Hematopoietic multipotent progenitor cell treated with erythropoietin and hydrocortisone succinate and interleukin-3 and kit ligand, for 17 days (in vitro differentiated cells): ENCODE measurements around the gene TCF12.
"Not testable (repeated sequence)": the region's sequence is repeated elsewhere in the genome, so short reads cannot be mapped to it uniquely, and the experiment has no call there.

Source experiments
- DNase-seq: peaks from one replicate; pipeline ENCODE4 v3.0.0-alpha.2; 2015; ENCODE audit warnings: low spot score

The TCF12 gene

DNA sequence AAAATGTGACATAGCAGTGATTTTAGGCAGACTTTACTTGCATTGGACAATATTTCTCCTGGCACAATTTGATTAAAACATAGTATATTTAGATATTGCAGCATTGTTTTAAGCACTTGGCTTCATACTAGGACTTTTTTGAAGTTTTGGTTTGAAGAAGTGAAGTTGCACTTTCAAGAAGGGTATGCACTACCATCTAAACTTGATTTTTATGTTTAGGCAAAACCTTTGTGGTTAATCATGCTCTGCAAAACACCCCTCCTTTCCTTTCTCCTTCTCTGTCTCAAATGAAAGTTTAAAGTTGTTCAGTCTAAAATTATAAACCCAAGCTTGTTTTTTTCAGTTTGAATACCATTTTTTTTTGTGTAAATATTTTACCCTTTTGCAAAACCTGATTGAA, 173.8 kb downstream of the TCF12 start:
- no peak for DNase-seq

DNA sequence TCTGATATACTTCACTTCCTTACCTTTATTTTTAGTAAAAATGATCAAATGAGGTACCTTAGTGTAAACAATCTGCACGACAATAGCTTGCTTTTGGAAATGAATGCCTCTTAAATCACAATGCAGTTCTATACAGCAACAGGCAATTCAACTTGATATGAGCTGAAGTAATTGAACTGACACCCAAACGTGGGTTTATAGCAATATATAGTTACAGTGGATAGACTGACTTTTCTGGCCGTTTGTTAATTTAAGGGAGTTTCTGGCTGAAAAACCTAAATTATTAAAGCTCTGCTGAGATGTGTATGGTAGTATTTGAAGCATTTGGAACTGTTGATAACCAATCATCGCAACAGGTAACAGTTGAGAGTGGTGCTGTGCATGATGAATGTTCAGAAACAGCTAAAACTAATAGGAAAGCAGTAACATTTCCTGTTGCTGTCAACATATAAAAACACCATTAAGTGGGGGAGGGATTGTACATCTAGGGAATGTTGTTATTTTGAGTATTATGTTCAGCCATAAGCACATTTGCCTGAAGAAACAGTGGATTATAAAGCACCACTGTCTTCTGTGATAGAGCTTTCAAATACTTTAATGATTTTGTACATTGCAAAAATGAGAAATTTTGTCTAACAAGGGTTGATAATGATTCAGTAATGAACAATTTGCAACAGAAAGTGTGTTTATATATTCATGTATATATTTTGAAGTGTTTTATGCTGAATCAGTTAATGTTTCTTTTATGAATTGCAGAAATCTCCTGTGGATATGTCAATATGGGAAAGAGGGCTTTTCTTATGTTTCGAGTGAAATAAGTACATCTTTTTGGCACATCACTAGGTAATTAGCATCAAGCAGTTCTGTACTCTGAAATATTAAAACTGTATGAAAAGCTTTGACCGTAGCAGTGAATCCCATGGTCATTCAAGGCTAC, 176.1 kb downstream of the TCF12 start:
- DNase-seq: no peak

DNA sequence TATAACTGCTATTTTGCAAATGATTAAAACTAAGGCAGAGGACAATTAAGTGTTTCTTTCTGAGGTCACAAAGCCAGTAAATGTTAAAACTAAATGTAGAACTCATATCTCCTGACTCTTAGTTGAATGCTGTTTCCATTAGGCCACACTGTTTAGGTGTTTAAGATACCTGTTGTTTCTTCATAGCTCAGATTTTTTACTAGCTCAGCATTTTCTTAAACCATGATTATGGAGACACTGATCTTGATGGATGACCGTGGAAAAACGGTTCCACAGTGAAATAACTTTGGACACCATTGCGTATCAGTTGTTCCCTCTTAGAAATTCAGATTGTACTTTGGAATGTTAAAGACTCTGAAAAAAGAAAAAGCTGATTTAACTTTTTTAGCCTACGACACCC, 177.5 kb downstream of the TCF12 start:
- DNase-seq: no peak

DNA sequence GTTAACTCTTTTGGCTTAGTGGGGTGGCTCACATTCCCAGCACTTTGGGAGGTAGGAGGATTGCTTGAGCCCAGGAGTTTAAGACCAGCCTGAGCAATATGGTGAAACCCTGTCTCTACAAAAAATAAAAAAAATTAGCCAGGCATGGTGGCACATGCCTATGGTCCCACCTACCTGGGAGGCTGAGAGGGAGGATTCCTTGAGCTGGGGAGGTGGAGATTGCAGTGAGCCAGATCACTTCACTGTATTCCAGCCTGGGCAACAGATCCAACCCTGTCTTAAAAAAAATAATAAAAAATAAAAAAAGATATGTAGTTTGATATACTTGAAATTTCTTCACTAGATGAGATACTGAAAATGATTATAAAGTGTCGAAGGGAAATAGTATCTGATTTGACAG, 178.8 kb downstream of the TCF12 start:
- no peak for DNase-seq

DNA sequence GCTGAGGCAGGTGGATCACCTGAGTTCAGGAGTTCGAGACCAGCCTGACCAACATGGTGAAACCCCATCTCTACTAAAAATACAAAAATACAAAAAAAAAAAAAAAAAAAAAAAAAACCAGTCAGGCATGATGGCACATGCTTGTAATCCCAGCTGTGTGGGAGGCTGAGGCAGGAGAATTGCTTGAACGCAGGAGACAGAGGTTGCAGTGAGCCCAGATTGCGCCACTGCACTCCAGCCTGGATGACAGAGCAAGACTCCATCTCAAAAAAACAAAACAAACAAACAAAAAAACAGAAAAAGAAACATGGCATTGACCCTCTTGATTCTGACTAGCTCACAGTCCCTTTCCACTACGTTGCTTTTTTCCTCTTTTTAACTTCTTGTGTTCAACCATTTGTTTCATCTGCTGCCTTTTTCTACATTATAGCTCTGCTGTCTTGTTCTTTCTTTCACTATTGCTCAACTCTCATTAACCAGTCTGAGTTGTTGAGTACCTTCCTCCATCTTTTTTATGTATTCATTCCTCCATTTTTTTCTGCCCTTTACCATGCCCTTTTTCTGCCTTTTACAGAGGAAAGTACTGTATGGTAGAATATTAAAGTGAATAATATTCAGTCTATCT, 179.6 kb downstream of the TCF12 start:
- DNase-seq: not testable (repeated sequence)

DNA sequence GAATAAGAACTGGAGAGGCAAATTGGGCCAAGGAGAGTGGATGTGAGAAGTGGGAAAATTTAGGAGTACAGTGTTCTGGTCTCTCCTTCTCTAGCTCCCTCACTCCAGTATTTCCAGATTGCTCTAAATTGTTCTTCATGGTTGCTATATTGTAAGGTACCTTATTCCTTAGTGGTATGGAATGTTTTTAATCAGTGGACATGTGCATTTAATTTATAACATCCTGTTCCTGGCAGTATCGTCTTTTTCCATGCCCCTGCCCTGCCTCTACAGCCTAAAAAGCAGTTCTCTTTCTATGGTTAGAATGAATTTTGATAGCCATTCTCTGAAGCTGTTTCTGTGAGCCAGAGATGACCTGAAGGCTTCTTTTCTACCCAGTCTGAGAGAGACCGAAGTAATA, 180.5 kb downstream of the TCF12 start:
- DNase-seq: no peak

DNA sequence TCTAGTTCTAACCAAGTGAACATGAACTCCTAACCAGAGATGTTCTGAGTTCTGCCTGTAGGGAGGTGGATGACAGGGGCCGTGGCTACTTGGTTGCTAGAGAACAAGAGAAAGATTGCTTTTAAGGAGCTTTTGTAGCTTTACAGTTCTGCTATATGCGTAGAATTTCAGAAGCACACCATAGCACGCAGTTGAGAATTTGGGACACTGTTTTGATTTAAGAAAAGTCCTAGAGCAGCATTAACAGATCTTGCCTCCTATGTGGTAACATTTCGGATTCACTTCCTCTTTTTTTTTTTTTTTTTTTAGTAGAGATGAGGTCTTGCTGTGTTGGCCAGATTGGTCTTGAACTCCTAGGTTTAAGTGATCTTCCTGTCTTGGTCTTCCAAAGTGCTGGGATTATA, 181.7 kb downstream of the TCF12 start:
- no peak for DNase-seq

DNA sequence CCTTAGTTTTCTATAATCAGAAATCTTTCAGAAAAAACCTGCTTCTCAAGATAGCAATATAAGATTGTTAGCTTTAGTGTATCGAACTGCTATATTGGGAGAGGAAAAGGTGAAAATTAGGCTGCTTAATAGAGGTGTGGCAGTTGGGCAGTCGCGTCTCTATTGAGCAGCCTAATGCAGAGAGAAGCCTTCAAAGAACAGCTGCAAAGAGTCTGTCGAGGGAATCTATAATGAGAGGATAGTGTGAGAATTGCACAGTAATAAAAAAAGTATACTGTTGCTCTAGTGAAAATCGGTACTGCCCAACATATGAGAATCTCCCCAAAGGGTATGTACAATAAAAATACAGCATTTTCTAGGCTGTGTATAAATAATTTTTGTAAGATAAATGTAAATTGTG, 184.4 kb downstream of the TCF12 start:
- DNase-seq: no peak

DNA sequence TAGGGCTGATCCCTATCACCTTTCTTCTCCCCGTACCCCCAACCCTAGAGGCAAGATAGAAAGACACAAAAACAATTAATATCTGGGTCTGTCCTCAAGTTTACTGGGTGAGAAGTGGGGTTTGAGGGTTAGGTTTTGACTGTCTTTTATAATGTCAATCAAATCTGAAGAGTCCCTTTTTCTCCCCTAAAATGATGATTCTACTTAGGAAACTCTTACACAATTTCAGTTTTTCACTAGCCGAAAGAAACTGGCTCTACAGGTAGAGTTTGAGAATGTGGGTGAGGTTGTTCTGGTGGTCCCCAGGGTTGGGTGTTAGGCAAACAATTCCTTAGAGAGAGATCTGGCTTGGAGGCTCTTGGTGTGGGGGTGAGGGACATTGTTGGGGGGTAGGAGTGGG, 189.9 kb downstream of the TCF12 start:
- DNase-seq: no peak

DNA sequence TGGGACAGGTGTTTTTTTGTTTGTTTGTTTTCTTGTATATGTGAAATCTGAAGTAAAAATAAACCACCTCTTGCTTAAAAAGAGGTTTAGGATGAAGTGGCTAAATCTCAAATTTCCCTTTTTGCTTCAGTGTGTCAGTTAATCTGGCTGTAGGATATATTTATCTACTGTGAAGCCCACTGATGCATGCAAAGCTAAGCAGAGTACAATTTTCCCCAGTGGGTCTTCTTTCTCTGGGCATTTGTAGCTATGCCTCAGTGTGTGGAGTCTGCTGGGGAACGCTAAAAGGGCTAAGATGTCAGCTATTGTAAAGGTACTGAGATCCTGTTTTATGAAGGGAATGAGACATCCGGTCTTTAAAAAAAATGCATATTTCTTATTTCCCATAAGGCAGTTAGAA, 190.6 kb downstream of the TCF12 start:
- DNase-seq: no peak

DNA sequence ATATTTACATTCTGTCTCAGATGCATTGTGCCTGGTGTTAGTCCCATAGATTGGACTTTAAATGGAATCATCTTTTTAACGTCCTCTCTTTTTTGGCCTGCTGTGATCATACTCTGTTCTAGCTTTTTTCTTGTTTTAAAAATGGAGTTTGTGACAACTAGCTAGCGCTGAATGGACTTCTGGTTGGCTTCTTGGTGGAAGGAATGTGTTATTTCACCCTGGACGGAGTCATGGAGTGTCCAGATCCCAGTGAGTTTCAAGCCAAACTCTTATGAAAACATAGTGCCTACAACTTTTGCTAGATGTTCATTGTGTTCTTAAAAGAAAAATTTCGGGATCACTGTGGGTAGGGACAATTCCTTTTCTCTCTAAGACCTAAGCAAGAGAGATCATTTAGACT, 192.6 kb downstream of the TCF12 start:
- no peak for DNase-seq

DNA sequence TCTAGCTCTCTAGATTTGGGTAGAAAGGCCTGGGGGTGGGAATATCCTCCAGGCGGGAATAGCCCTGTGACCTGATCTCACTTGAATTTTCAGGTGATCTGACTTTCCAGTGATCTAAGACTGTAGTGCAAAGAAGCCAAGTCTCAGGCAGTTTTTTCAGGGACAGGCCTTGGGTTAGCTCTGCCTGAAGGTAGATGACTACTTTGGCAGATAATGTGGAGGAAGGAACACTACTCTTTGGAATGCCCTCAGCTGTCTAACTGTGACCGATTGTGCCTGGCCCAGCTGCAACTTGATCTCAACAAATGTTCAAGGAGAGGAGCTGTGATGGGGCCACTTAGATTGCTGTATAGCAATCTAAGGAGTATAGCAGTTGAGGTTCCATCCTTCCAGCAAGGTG, 193.7 kb downstream of the TCF12 start:
- no peak for DNase-seq

DNA sequence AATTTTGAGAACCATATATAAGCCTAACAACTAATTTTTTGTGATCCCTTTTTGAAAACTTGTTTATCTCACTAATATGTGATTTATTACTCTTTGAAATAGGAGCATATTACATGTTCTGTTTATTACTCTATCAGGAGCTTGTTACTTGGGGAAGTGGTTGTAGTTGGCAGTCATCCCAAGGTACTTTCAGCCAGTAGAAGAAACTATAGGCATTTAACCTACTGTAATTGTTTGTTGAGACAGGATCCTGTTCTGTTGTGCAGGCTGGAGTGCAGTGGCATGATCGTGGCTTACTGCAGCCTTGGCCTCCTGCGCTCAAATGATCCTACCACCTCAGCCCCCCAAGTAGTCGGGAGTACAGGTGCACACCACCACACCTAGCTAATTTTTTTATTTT, 195.6 kb downstream of the TCF12 start:
- DNase-seq: no peak

DNA sequence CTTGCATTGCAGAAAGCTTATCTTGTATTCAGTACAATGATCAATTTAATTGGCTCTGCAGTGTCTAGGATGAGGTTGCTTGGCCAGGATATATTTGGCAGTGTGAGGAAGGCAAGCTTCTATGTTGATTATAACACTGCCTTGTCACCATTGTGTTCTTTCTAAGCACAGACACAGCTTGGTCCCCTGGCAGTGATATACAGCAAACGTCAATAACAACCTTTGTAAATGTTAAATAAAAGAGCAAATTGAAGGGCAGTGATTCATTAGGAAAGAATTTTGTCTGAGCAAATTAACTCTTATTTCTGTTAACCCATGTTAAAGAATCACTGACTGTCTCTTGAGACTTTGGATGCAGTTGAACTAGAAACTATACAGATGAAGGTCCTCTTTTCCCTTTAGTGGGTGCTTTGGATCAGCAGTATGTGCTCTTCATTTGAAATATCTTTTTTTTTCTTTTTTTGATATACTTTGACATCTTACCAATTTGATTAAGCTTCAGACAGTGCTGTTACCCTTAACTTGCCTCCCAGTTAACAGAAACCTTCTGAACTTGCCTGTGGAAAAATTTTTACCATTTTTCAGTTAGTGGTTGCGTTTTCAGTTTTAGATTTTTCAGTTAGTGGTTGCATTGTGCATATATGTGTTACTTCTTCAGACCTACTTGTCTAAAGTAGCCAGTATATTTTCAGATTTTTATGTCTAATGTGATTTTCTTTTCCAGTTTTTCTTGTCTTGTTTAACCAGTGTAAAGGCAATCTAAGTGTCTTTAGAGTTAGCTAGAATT, 199.8 kb downstream of the TCF12 start:
- no peak for DNase-seq

DNA sequence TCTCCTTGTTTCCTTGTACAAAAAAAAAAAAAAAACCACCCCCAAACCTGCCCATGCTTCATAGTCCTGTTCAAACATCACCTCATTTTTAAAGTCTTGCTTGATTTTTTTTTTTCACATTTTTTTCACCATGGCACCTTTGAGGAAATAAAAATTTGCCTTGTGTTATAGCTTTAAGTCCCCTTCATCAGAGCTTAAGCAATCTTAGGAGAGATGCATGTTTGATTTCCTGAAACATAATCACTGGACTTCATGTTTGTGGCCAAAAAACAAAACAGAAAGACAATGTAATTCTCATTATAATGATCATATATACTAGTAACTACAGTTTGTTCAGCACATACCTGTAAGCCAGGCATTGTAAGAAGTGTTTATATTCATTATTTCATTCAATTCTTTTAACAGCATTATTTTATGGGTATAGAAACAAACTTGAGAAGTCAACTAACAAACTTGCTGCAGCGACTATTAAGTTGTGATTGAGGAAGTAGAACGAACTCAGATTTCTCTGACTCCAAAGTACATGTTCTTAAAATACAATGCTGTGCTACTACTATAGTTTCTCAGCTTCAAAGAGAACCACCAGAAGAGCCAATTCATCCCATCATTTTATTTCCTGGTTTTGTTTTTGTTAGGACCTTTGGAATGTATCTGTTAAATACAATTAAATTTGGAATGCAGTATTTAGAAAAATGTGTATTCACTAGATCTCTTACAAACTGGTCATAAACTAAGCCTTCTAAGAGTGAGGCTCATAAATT, 203.8 kb downstream of the TCF12 start:
- DNase-seq: no peak

DNA sequence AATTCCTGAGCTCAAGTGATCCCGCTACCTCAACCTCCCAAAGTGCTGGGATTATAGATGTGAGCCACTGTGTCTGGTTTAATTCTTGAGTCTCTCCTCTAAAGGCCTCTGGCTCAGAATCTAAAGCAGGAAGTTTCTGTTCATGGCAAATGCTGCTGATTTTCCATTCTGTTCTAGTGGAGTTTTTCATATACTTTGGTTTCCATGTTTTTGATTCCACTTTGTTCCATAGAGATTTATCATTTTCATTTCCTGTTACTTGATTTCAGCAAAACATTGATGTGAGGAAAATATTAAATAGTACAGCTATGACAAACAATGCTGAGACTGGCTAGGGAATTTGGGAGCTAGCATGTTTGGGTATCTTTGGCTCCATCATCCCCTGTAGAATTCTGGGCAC, 205.6 kb downstream of the TCF12 start:
- no peak for DNase-seq

DNA sequence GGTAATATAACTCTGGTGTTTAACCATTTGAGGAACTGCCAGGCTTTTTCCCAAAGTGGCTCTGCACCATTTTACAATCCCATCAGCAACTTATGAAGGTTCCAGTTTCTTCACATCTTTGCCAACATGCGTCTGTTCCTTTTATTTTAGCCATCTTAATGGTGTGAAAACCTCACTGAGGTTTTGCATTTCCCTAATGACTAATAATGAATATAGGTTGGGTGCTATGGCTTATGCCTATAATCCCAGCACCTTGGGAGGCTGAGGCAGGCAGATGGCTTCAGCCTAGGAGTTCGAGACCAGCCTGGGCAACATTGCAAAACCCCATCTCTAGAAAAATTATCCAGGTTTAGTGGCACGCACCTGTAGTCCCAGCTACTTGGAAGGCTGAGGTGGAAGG, 210.6 kb downstream of the TCF12 start:
- no peak for DNase-seq

DNA sequence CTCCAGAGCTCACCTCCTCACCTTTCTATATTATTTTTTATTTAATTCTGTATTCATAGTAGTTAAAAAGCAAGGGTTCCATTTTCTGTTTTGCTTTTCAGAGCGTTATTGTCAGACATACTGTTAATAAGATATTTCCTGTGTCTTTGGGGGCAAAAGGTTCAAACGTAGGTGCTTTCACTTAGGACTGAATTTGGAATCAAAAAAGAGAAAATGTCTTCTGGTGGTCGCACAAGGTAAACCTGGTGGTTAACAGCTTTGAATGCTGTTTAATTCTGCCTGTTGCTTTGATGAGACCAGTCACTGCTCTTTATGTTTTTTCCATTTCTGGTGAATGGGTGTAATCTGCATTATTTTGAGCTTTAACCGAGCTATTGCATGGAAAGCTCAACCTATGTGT, 212.5 kb downstream of the TCF12 start:
- no peak for DNase-seq

DNA sequence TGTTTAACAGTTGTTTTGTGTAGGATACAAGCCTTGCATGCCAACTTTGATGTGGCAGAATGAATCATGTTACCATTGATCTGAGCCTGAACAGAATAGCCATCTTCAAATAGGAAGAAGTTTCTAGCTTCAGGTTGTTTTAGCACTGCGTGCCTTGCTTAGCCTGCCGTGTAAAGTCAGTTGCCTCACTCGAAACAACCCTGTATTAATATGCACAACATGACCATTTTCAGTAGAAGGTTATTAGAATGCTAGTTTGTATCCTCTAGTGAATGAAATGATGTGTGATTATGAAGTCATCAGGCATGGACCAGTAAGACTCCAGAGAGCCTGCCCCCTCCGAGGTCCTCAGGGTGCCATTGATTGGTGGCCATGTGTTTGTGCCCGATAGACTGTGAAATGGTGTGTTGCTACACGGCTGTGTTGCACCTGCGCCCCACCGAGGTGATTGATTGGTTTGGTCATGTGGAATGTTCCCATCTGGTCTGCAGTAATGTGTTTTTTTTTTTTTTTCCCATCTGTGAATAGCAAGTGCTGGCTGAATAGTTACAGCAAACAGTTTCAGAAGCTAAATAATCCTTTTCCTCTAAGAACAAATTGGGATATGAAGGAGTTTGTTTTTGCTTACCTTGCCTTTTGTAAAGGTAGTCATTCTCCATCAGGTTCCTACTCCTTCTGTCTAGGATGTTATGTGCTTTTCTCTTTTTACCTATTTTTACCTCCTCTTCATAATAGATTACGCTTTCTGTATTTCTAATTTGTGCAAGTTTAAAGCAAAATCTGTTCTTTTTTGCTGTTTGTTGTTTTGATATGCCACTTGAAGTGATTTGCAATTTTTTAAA, 214.9 kb downstream of the TCF12 start:
- DNase-seq: no peak

DNA sequence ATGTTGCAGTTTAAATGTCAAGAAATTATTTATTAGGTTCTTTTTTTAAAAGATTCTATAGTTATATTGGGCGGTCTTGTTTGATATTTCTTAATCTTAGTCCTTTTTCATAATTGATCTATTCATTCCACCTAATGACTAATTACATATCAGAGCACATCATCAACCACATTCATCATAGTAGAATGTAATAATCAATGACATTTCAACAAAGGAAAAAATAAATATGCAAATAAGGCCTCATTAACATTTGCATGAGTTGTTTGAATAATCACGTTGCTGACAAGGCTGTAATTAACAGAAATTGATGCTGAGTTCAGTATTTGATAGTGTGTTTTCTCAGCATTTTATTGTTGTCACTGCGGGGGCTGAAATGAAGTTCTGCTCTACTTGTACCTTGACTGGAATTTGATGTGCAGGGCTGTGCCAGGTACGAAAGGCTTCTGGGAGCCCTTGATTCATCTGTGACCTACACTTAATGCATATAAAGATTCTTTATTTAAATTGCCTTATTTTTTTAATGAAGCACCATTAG, 215.7 kb downstream of the TCF12 start:
- DNase-seq: no peak

DNA sequence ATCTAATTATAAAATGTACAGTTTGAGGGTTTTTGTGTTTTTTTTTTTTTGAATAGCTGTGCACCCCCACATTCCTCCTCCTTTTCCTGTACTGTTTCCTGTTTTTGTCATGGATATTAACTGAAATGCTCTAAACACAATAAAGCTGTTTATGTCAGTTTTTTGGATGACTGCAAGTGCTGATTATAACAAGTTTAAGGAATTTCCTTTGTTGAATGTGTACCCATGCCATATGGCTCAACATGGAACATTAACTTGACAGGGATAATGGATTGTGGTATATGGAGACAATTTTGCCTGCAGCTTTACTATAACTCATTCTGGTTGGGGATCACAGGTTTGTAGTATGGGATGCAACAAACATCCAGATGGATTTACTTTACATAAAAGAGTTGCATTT, 216.4 kb downstream of the TCF12 start:
- DNase-seq: no peak
